Central memory CD4-positive, alpha-beta T cell (primary cell): ENCODE measurements around the gene EZH2.
A peak's percentile ranks its signal among the peaks of the same experiment; 100 is the strongest.

Experiments used
- DNase-seq: peaks from one replicate; pipeline ENCODE4 v3.0.0; 2022

The EZH2 gene

DNA sequence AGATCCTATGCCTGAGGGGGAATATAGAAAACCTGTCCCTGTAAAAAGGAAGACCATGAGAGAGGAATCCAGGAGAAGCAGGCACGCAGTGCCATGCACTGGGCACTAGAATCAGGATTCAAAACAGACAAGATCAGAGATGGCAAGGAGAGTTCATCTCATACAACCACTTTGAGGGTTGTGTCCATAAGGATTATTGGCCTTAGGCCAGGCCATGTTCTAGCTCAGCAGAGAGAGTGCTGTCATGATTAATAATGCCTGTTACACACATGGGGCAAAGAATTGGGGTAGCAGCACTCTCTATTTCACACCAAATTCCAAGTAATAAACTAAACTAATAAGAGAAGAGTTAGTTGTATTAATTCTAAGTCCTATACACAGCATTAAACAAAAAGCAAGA lies 29.1 kb downstream of the EZH2 start:
- no peak for DNase-seq

DNA sequence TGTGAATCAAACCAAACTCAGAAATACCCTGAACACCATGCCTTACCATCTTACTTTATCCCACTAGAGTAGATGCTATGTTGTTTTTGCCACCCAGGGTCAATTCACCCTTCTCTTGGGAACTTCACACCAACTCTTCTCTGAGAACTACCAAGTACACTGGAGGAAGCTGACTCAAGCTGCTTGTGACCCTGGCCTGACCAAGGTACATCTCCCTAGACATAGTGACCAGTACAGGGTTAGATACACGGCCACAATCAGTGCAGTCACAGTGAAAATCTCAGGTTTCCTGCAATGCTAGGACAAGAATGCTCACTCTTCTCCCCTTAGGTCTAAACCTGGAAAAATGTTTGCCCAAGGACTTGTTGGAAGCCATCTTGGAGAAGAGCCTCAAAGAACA lies 31.8 kb downstream of the EZH2 start:
- no peak for DNase-seq

DNA sequence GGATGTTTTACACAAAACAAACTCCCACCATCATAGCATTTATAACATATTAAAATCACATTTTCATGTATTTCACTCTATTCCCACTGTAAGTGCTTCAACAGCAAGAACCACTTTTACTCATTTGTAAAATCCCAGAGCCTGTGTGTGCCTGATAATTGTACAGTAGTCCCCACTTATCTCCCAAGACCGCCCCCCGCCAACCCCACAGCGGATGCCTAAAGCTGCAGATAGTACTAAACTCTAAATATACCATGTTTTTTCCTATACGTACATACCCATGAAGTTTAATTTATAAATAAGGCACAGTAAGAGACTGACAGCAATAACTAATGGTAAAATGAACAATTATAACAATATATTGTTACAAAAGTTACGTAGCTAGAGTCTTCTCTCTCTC lies 33.5 kb downstream of the EZH2 start:
- no peak for DNase-seq

DNA sequence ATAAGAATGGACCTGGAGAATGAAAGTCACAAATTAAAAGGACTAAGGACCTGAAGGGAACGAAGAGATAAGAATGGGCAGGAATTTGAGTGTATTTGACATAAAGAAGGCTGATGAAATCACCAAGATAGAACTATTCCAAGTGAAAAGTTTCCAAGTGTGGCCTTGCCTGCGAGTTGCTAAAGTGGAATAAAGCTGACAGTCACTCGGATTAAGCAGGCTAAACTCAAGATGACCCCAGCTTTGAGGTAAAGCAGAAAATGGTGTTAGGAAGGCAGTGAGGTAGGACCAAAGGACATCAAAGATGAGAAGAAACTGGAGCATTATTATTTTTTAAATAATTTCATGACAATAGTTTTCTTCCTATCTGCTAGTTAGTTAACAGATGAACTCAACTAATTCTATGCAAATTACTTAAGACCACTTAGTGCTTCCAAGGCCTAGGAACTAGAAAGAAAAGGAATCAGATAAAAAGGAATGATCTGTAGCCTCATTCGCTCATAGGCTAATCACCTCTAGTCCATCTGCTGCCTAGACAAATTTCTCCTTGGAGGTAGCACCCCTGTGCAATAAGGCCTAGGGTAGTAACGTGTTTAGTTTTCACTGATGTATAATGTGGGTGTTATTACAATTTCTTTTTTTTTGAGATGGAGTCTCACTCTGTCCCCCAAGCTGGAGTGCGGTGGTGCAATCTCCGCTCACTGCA lies 34.5 kb downstream of the EZH2 start:
- DNase-seq, result no peak

DNA sequence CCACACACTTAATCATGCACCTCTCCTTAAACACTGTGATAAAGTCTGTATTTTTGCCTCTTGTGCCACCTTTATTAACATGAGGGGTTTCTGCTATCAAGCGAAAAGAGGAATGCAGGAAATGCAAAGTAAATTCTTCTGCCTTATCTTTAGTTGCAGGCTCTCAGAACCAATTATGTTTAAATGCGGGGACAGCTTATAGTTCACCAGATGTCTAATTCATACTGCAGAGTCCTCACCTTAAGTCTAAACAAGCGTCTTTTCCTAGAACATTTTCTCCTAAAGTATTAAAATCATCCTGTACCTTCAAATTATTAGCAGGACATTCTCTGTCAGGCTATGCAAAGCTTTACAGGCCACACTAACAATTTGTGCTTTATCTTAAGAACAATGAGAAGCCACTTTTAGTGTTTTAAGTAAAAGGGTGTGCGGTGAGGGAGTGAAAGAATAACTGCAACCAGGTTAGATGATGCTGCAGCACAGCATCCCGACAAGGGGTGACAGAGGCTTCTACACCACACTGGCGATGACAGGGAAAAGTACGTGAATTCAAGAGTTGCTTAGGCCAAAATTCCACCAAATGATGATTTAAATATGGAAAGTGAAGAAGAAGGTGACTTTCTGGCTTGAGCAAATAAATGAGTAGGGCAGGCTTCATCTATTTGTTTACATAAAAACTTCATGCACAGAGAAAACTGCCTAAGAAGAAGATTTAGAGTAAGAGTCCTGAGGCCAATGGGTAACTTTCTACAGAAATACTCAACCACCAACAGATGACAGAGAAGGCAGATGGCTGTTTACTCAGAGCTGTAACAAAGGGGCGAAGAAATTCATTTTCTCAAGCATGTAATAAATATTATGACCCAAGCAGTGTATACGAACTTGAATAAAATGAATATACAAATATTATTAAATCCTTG lies 36.0 kb downstream of the EZH2 start:
- no peak for DNase-seq

DNA sequence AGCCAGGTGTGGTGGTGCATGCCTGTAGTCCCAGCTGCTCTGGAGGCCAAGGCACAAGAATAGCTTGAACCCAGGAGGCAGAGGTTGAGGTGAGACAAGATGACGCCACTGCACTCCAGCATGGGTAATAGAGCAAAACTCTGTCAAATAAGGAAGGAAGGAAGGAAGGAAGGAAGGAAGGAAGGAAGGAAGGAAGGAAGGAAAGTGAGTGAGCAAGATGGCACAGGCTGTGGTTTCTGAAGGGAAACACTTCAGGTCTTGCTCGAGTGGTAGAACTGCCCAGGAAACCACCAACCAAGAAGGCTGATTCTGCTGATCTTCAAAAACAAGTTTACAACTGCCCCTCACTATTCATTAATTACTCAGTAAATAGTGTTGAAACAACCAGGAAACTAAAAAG lies 45.2 kb downstream of the EZH2 start:
- DNase-seq, result peak; percentile 4

DNA sequence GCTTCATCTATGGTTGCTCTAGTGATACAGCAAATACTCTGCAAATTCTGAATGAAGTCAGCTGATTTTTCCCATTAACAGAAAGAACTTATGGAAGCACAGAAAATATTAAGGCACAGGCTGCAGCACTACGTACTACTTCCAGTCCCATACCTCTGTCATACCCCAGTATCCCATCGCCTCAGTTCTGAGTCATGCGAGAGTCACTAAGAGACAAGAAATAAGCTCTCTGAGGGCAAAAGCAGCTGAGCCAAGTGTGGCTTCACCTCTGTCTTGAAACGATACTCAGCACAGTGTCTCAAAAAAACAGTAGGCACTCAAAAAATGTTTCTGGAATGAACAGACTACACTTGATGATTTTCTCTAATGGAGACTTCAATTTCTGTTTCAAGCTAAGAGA lies 48.2 kb downstream of the EZH2 start:
- DNase-seq, result no peak

DNA sequence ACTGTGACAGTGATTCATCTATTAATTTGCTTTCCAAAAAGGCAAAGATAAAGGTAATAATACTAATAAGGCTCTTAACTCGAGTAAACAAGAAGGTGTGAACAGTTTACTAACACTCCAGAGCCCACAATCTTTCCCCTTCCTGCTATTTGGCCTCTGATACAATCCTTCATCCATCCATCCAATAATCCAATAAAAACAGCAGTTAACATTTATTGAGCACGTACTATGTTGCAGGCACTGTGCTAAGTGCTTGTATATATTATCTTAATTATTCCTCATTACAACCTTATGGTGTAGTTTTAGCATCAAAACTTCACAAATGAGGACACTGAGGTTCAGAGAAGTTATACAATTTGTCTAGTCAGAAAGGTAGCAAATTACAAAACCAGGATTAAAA lies 49.5 kb downstream of the EZH2 start:
- no peak for DNase-seq

DNA sequence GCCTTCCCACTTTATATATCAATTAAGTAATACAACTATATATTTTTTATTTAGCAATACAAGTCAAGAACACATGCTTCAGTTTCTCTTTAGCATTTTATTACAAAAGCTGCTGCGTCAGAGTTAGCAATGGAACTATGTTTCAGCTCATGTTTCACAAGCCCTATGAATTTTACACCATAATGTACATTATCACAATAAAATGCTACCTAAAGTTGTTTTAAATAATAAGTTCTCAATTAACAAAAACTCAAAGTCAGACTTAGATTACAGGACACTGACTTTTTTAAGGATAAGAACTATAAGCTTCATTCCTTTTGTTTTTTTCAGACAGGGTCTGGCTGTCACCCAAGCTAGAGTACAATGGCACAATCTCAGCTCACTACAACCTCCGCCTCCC lies 52.3 kb downstream of the EZH2 start:
- no peak for DNase-seq

DNA sequence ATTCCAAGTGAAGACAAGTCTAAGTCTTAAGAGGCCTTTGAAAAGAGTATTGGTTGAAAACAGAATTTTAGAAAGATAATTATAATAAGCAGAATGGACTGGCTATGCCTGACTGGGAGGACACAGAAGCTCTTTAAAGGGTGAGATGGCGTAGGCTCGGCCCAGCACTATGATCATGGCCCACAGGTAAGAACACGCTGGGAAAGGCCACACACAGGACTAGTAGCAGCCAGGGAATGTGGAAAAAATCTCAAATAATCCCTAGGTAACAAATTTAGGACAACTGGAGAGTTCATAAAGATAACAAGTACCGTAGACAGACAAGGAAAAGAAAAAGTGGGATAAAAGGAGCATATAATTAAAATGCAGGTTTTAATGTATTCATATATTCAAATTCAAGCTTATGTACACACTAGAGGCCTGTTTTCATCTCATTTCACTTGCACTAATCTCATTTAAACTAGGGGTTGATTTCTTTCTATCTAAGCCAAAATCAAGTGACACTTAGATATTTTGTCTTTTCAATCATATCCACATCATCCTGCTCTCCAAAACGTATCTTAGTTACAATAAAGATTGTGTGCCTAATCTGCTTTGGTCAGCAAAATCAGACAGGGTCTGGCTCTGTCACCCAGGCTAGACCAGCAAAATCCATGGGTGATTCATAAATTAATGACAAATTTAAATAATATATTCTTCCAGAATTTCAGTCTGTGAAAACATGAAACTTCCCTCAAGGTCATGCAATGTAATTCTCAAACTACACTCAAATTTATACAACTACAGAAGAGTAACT lies 53.0 kb downstream of the EZH2 start:
- DNase-seq, result no peak

DNA sequence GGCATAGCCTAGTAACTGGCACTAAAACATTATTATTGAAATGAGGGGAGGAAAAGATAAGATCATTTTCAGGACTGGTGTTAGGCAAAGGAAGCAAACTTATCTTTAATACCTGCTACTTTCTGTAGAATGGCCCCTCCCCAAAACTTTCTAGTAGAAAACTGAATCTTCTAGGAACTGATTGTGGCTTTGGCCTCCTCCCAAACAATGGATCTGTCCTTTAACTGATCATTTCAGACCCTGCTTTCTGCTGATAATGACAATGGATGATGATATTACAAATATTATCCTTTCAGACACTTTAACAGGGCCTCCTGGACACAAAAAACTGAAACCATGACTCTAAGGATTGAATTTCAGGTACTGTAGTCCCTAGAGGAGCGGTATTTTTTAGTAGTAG lies 55.1 kb downstream of the EZH2 start:
- DNase-seq, result no peak

DNA sequence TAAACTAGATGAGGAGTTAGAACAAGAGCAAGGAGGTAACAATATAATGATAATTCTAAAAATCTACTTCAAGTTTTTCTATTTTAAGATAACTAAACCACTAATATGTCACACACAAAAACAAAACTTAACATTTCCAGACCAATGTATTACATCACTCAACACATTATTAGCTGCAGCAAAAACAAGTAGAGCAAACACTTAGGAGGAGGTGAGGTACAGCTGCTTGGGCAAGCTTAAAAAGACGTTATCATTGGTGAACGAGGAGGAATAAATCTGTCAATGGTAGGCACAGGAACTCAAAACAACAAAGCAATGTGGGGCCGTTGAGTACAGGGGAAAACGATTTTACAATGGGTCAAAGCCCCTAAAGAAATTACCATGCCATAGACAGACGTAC lies 58.8 kb downstream of the EZH2 start:
- DNase-seq, result no peak

DNA sequence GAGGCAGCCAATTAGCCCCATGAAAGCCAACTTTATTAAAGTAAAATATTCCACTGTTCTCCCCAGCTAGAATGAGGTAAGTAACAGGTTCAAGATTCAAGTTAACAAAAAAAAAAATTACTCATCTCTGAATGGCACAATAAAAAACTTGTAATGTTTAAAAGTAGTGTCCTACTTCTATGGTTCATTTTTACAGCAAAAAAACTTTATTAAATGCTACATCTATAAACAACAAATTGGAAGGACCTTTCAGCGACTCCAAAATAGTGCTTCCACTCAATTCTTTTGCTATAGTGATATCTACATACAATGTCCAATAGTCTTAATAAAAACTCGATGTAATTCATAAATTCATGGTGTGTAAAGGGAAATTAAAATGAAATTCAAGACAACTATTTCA lies 59.2 kb downstream of the EZH2 start:
- DNase-seq, result no peak

DNA sequence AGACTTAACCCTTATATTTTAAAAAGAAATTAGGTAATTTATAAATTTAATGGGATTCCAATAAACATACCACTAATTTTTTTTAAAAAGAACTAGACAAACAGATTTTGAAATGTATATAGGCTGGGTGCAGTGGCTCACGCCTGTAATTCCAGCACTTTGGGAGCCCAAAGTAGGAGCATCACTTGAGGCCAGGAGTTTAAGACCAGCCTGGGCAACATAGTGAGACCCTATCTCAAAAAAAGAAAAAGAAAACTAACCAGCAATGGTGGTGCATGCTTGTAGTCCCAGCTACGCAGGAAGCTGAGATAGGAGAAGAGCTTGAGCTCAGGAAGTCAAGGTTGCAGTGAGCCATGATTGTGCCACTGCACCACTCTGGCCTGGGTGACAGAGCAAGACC lies 62.7 kb downstream of the EZH2 start:
- DNase-seq, result no peak

DNA sequence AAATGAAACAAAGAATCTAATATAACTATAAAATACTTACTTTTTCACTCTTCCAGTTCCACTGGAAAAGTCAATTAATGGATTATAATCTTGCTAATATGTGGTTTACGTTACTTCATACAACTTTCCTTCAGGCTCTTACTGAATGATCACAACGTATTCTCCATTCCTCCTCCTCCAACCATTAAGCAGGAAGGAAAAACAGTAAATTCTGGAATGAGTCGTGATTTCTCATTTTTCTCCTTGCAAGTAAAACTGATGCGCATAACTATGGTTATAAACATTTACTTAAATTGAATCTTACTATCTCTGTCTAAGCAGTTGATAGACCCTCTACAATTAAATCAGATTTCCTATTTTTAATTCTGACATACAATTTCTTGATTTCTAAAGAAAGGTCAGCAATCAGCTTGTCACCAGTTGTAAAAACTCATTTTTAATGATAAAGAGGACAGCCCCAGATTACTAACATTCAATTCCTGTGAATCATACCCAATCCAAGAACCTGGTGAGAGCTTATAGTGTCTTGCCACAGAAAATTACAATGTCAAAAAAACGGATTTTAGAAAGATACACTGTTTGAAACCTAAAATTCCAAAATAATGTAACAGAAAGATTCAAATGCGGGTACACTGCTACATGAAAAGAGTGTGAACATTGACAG lies 64.3 kb downstream of the EZH2 start:
- DNase-seq, result no peak

DNA sequence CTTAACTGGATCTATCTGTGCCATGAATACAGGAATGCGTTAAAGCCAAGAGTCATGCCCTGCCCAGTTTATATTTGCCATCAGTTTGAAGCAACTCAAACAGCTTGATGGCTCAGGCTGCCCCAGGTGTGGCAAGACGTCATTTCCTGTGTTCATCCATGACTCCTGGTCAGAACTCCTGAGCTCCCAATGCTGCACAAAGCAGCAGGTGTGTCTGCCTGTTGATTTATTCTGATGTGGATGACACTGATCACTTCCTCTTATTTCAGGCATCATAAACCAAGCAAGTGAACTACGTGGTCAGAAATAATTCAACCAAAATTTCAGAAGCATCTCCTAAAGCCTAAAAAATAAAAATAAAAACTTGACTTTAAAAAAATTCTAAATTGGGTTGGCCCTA lies 68.5 kb downstream of the EZH2 start:
- DNase-seq, result no peak

DNA sequence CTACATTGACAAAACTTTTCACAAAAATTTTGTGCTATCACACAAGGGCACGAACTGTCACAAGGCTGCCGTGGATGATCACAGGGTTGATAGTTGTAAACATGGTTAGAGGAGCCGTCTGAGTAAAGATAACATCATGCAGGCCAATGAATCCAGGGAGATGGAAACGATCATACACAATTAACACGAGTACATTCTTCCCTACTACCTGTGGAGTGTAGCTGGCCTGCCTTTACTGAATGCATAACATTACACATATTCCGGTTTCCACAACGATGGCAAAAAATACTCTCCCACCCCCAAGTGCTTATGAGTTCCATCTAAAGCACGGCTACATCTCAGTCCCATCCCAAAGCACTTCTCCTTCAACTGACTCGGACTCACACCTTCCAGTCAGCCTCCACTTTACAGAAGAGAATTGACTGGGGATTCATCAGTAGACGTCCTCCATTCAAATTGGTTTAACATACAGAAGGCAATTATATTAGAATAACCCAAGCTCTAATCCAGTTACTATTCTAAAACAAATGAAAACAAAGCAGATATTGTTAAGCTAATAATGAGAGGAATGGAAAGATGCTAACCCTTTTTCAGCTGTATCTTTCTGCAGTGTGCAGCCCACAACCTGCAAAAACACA lies 69.0 kb downstream of the EZH2 start:
- no peak for DNase-seq

DNA sequence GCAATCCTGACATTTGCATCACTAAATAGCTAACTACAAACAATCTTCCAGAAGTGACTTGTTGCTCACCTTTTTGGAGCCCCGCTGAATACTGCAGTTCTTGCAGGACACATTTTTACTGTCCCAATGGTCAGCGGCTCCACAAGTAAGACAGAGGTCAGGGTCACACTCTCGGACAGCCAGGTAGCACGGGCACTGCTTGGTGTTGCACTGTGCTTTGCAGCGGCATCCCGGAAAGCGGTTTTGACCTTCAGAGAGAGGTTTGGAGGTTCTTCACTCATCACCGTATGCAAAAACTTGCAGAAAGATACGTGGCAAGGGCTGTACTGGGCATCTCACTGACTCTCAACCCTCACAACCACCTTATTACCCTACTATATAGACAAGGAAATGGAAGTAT lies 70.2 kb downstream of the EZH2 start:
- no peak for DNase-seq

DNA sequence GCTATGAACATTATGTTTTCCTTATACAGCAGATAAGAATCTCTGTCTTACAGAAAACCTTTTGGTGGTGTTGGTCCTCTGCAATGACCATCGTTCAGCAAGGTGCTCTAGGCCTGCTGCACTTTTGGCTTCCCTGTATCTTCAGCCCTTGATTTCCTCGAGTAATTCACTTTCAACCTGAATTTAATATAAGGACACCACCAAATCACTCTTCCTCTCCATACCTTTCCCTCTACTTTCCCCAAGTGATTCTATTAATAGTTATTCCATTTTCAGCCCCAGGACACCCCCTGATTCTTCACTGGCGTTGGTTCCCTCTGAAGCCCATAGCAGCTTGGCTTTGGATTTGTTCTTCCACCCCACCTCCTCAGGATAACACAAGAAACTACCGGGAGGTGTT lies 72.2 kb downstream of the EZH2 start:
- no peak for DNase-seq

DNA sequence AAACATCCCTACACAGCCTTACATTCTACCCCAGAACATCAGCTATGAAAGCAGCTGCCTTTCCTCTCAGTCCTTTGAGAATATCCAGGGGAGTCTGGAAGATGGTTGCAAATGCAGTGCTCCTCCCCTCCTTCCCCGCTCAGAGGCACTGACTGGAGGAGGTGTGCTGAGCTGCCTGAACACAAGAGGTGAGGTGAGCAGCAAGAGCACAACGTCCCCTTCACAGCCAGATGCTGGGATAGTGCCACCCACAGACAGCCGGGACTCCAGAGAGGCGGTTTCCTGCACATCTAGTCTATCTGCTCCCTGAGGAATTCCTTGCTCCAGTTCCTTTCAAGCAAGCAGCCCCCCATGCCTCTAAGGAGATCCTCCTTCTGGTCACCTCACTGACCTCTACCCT lies 74.2 kb downstream of the EZH2 start:
- no peak for DNase-seq

DNA sequence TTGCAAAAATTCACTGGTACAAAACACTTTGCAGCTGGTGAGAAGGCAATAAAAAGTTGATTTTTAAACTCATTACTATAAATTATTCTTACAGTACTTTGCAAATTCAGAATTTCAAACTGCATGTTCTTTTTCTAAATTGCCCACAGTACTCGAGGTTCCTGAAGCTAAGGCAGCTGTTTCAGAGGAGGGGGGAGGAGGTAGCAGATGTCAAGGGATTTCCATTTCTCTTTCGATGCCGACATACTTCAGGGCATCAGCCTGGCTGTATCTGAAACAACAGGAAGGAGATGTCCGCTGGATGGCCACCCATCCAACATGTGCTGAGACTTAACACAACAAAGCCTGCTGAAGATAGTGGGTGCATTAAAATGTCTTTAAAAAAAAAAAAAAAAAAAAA lies 76.7 kb downstream of the EZH2 start:
- DNase-seq, result no peak

DNA sequence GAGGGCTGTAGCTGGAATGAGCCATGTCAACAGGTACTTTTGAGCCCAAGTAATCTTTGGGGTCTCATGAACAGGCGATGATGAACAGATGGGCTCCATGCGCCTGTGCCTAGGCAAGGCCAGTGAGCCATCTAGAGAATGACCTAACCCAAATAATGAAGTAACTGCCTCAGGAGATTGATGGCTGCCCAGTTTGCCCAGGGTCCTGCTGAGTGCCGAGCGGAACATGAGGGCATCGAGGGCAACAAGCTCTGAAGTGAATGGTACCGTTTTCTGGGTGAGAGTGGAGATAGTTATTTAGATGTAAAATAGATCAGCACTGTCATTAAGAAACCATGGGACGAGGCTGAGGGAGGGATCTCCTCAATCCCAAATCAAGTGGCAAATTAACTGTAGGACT lies 77.9 kb downstream of the EZH2 start:
- DNase-seq, result no peak
